GM23338 (cell line): ENCODE measurements around the gene FANCB. TPM values are rescaled to one million over a fixed set of nuclear protein-coding genes. Genes with fewer than 3 reads are reported as not detected.

ENCODE experiments used
- ATAC-seq: fragments of 200-7000 bp; cut with Tn5 transposase; 3 replicates; pipeline ENCODE4 v1.9.1; 2020
- DNase-seq: peaks from one replicate; pipeline ENCODE4 v3.0.0-alpha.2; 2015; ENCODE audit warnings: low spot score
- H2AFZ ChIP-seq: fragments of 200-600 bp; sonication (generic); 2 replicates; pipeline ENCODE4 v1.8.0; 2016; ENCODE audit warnings: antibody characterized with exemption, mild to moderate bottlenecking, moderate library complexity
- H3F3A ChIP-seq: fragments of 200-600 bp; sonication (generic); replicated peaks from 2 replicates; pipeline ENCODE4 v1.8.0; 2017; ENCODE audit warnings: antibody characterized with exemption, mixed run types, low read depth
- H3K27ac ChIP-seq: fragments of 200-600 bp; sonication (generic); 2 replicates; pipeline ENCODE4 v1.6.1; 2016; ENCODE audit warnings: low read depth
- H3K27me3 ChIP-seq: fragments of 200-600 bp; sonication (generic); 2 replicates; pipeline ENCODE4 v1.8.0; 2016; ENCODE audit warnings: mild to moderate bottlenecking, mixed run types, moderate library complexity; ENCODE audit not compliant: insufficient read depth
- H3K36me3 ChIP-seq: fragments of 200-600 bp; sonication (generic); 2 replicates; pipeline ENCODE4 v1.8.0; 2016; ENCODE audit warnings: mild to moderate bottlenecking; ENCODE audit not compliant: insufficient read depth
- H3K4me1 ChIP-seq: fragments of 200-600 bp; sonication (generic); 2 replicates; pipeline ENCODE4 v1.8.0; 2016; ENCODE audit warnings: mild to moderate bottlenecking, moderate library complexity; ENCODE audit not compliant: insufficient read depth
- H3K4me2 ChIP-seq: fragments of 200-600 bp; sonication (generic); 2 replicates; pipeline ENCODE4 v1.7.1; 2017; ENCODE audit warnings: mixed run types
- H3K4me3 ChIP-seq: fragments of 200-600 bp; sonication (generic); 2 replicates; pipeline ENCODE4 v1.6.1; 2016; ENCODE audit warnings: mixed run types
- H3K79me2 ChIP-seq: fragments of 200-600 bp; sonication (generic); replicated peaks from 2 replicates; pipeline ENCODE4 v1.8.0; 2017; ENCODE audit warnings: mild to moderate bottlenecking; ENCODE audit not compliant: insufficient read depth
- H3K9me2 ChIP-seq: fragments of 200-600 bp; sonication (generic); 2 replicates; pipeline ENCODE4 v1.8.0; 2017; ENCODE audit not compliant: insufficient read depth
- H4K20me1 ChIP-seq: fragments of 200-600 bp; sonication (generic); replicated peaks from 2 replicates; pipeline ENCODE4 v1.8.0; 2017; ENCODE audit warnings: mild to moderate bottlenecking; ENCODE audit not compliant: insufficient read depth
- H3K27ac Mint-ChIP-seq: 2 replicates; pipeline ENCODE4 v1.8.0; 2020; ENCODE audit warnings: inconsistent platforms, mild to moderate bottlenecking, moderate library complexity, mixed read lengths
- H3K27me3 Mint-ChIP-seq: 3 replicates; pipeline ENCODE4 v1.8.0; 2022; ENCODE audit warnings: low read depth, mild to moderate bottlenecking, moderate library complexity, mixed read lengths, inconsistent platforms; ENCODE audit not compliant: insufficient read depth, poor library complexity
- H3K36me3 Mint-ChIP-seq: 3 replicates; pipeline ENCODE4 v1.8.0; 2021; ENCODE audit warnings: low read depth, mild to moderate bottlenecking, inconsistent platforms, moderate library complexity, mixed read lengths
- H3K4me1 Mint-ChIP-seq: 3 replicates; pipeline ENCODE4 v1.8.0; 2020; ENCODE audit warnings: mild to moderate bottlenecking, inconsistent platforms, mixed read lengths
- H3K4me3 Mint-ChIP-seq: 3 replicates; pipeline ENCODE4 v1.8.0; 2021; ENCODE audit warnings: moderate library complexity, mild to moderate bottlenecking, inconsistent platforms, mixed read lengths
- H3K9me3 Mint-ChIP-seq: 3 replicates; pipeline ENCODE4 v1.8.0; 2020; ENCODE audit warnings: moderate library complexity, mild to moderate bottlenecking, inconsistent platforms, mixed read lengths
- CREB1 ChIP-seq: fragments of 250-450 bp; sonication (Bioruptor Pico); IDR thresholded peaks from 2 replicates; pipeline ENCODE4 v1.5.0; 2020; ENCODE audit warnings: low read depth, mild to moderate bottlenecking, moderate library complexity
- EZH2 ChIP-seq: fragments of 200-600 bp; sonication (generic); IDR thresholded peaks from one replicate; pipeline ENCODE4 v1.8.0; 2017; ENCODE audit warnings: antibody characterized with exemption, mild to moderate bottlenecking, low read depth; ENCODE audit not compliant: unreplicated experiment
- EZH2phosphoT487 ChIP-seq: fragments of 200-600 bp; sonication (generic); IDR thresholded peaks from one replicate; pipeline ENCODE4 v1.8.1; 2018; ENCODE audit warnings: antibody characterized with exemption; ENCODE audit not compliant: unreplicated experiment
- JUNB ChIP-seq: IDR thresholded peaks from one replicate; pipeline ENCODE4 v1.6.1; 2016; ENCODE audit warnings: antibody characterized with exemption; ENCODE audit not compliant: unreplicated experiment
- NANOG ChIP-seq: IDR thresholded peaks from 2 replicates; pipeline ENCODE4 v1.6.1; 2016; ENCODE audit warnings: antibody characterized with exemption, borderline replicate concordance
- POLR2AphosphoS5 ChIP-seq: IDR thresholded peaks from 2 replicates; pipeline ENCODE4 v1.6.1; 2016; ENCODE audit warnings: antibody characterized with exemption, low read depth
- REST ChIP-seq: IDR thresholded peaks from one replicate; pipeline ENCODE4 v1.6.1; 2018; ENCODE audit warnings: antibody characterized with exemption; ENCODE audit not compliant: unreplicated experiment
- STAT1 ChIP-seq: IDR thresholded peaks from one replicate; pipeline ENCODE4 v1.6.1; 2016; ENCODE audit warnings: antibody characterized with exemption; ENCODE audit not compliant: unreplicated experiment
- ZNF114 ChIP-seq: fragments of 250-450 bp; sonication (Bioruptor Pico); IDR thresholded peaks from 2 replicates; pipeline ENCODE4 v1.5.0; 2020; ENCODE audit warnings: mild to moderate bottlenecking, moderate library complexity
- polyA plus RNA-seq: library from polyadenylated mRNA; unstranded; fragments of >200 nt; fragmentation: Nextera tagmentation; extraction: Ambion mirVana; gene quantifications from 2 replicates; pipeline ENCODE4 v1.2.1, GENCODE V29; 2016
- total RNA-seq: library from RNA; depleted of rRNA; stranded (reverse); fragments of >200 nt; shearing (Covaris generic); gene quantifications from 2 replicates; pipeline ENCODE4 v1.2.3, GENCODE V29; 2014
- TF ChIP-seq, protein P1 (sequence below): fragments of 250-450 bp; sonication (Bioruptor Pico); IDR thresholded peaks from 2 replicates; pipeline ENCODE4 v1.5.0; 2020; ENCODE audit warnings: mild to moderate bottlenecking, moderate library complexity
- TF ChIP-seq, protein P2 (sequence below): IDR thresholded peaks from 2 replicates; pipeline ENCODE4 v1.6.1; 2016; ENCODE audit warnings: antibody characterized with exemption
- TF ChIP-seq, protein P3 (sequence below), 2 experiments: fragments of 200-600 bp in 1 of 2; sonication (generic) in 1 of 2; conservative IDR thresholded peaks; 2 replicates each; pipeline versions ENCODE4 v1.5.1 to v1.6.1; 2016 to 2017; ENCODE audit warnings: antibody characterized with exemption in 2 of 2, low read depth in 2 of 2, mild to moderate bottlenecking in 2 of 2, moderate library complexity in 1 of 2

FANCB gene
- total and polyA plus RNA-seq, 2 experiments from 2014 or later = 16.2 to 16.8 TPM

DNA sequence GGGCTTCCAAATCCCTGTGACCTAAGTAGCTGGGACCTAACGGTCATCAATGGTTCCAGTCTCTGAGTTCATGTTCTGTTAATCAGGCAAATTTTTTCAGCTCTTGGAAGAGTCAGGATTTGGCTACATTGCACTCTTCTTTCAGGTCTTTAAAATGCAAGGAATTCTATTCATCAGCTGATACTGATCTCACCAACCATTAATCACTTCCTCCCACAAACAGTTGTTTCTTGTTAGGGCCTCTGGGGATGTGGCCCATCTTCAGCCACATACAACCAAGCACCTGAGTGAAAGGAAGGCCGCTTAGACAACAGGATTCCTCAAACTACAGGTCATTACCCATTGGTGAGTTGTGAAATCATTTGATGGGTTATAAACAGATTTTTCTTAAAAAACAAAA is 71.7 kb downstream of the FANCB start:
- Histone ChIP-seq H4K20me1 (no peaks in the 10 kb centered on the region), H3F3A (no peaks in the 10 kb centered on the region), H3K4me1 (no peaks in the 10 kb centered on the region), H3K4me2 (no peak overlapping the region), H3K79me2 (no peaks in the 10 kb centered on the region), H3K27ac (no peak overlapping the region), H3K4me3 (no peak overlapping the region), H3K36me3 (no peaks in the 10 kb centered on the region), H3K27me3 (no peaks in the 10 kb centered on the region), H2AFZ (no peak overlapping the region), H3K9me2 (no peaks in the 10 kb centered on the region)
- Mint-ChIP-seq H3K27ac (no peak overlapping the region), H3K9me3 (no peaks in the 10 kb centered on the region; the same call in 2 of the 3 replicates), H3K27me3 (peaks cover 1% of the 10 kb centered on the region), H3K36me3 (peaks cover 5% of the 10 kb centered on the region), H3K4me3 (no peak overlapping the region), H3K4me1 (no peaks in the 10 kb centered on the region)
- no peak for ATAC-seq
- no peak for TF ChIP-seq ZNF114 (CRISPR knock-in tag)
- no peak for TF ChIP-seq EZH2
- TF ChIP-seq, protein P1, sequence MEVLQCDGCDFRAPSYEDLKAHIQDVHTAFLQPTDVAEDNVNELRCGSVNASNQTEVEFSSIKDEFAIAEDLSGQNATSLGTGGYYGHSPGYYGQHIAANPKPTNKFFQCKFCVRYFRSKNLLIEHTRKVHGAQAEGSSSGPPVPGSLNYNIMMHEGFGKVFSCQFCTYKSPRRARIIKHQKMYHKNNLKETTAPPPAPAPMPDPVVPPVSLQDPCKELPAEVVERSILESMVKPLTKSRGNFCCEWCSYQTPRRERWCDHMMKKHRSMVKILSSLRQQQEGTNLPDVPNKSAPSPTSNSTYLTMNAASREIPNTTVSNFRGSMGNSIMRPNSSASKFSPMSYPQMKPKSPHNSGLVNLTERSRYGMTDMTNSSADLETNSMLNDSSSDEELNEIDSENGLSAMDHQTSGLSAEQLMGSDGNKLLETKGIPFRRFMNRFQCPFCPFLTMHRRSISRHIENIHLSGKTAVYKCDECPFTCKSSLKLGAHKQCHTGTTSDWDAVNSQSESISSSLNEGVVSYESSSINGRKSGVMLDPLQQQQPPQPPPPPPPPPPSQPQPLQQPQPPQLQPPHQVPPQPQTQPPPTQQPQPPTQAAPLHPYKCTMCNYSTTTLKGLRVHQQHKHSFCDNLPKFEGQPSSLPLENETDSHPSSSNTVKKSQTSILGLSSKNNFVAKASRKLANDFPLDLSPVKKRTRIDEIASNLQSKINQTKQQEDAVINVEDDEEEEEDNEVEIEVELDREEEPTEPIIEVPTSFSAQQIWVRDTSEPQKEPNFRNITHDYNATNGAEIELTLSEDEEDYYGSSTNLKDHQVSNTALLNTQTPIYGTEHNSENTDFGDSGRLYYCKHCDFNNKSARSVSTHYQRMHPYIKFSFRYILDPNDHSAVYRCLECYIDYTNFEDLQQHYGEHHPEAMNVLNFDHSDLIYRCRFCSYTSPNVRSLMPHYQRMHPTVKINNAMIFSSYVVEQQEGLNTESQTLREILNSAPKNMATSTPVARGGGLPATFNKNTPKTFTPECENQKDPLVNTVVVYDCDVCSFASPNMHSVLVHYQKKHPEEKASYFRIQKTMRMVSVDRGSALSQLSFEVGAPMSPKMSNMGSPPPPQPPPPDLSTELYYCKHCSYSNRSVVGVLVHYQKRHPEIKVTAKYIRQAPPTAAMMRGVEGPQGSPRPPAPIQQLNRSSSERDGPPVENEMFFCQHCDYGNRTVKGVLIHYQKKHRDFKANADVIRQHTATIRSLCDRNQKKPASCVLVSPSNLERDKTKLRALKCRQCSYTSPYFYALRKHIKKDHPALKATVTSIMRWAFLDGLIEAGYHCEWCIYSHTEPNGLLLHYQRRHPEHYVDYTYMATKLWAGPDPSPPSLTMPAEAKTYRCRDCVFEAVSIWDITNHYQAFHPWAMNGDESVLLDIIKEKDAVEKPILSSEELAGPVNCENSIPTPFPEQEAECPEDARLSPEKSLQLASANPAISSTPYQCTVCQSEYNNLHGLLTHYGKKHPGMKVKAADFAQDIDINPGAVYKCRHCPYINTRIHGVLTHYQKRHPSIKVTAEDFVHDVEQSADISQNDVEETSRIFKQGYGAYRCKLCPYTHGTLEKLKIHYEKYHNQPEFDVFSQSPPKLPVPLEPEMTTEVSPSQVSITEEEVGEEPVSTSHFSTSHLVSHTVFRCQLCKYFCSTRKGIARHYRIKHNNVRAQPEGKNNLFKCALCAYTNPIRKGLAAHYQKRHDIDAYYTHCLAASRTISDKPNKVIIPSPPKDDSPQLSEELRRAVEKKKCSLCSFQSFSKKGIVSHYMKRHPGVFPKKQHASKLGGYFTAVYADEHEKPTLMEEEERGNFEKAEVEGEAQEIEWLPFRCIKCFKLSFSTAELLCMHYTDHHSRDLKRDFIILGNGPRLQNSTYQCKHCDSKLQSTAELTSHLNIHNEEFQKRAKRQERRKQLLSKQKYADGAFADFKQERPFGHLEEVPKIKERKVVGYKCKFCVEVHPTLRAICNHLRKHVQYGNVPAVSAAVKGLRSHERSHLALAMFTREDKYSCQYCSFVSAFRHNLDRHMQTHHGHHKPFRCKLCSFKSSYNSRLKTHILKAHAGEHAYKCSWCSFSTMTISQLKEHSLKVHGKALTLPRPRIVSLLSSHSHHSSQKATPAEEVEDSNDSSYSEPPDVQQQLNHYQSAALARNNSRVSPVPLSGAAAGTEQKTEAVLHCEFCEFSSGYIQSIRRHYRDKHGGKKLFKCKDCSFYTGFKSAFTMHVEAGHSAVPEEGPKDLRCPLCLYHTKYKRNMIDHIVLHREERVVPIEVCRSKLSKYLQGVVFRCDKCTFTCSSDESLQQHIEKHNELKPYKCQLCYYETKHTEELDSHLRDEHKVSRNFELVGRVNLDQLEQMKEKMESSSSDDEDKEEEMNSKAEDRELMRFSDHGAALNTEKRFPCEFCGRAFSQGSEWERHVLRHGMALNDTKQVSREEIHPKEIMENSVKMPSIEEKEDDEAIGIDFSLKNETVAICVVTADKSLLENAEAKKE = no peak
- no peak for TF ChIP-seq NANOG
- TF ChIP-seq, protein P2, sequence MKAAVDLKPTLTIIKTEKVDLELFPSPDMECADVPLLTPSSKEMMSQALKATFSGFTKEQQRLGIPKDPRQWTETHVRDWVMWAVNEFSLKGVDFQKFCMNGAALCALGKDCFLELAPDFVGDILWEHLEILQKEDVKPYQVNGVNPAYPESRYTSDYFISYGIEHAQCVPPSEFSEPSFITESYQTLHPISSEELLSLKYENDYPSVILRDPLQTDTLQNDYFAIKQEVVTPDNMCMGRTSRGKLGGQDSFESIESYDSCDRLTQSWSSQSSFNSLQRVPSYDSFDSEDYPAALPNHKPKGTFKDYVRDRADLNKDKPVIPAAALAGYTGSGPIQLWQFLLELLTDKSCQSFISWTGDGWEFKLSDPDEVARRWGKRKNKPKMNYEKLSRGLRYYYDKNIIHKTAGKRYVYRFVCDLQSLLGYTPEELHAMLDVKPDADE = no peak
- TF ChIP-seq CREB1 (CRISPR knock-in tag) = no peak
- TF ChIP-seq EZH2phosphoT487 = no peak
- TF ChIP-seq POLR2AphosphoS5 = no peak
- TF ChIP-seq STAT1 = no peak
- TF ChIP-seq, protein P3, sequence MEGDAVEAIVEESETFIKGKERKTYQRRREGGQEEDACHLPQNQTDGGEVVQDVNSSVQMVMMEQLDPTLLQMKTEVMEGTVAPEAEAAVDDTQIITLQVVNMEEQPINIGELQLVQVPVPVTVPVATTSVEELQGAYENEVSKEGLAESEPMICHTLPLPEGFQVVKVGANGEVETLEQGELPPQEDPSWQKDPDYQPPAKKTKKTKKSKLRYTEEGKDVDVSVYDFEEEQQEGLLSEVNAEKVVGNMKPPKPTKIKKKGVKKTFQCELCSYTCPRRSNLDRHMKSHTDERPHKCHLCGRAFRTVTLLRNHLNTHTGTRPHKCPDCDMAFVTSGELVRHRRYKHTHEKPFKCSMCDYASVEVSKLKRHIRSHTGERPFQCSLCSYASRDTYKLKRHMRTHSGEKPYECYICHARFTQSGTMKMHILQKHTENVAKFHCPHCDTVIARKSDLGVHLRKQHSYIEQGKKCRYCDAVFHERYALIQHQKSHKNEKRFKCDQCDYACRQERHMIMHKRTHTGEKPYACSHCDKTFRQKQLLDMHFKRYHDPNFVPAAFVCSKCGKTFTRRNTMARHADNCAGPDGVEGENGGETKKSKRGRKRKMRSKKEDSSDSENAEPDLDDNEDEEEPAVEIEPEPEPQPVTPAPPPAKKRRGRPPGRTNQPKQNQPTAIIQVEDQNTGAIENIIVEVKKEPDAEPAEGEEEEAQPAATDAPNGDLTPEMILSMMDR (conservative IDR thresholded peaks at IDR 0.05; ENCODE audit: low read depth in 2 of 2) = no peak
- no peak for TF ChIP-seq REST
- TF ChIP-seq JUNB = no peak
- DNase-seq = no peak
